Amygdala (tissue), 56 donors: ENCODE data around the gene RPIA.
A peak's percentile ranks its signal among the peaks of the same experiment; 100 is the strongest.
"Not testable (repeated sequence)": the region's sequence is repeated elsewhere in the genome, so short reads cannot be mapped to it uniquely, and the experiment has no call there.

Source experiments
- DNase-seq, 56 donors: peaks; one replicate each; lab custom pipeline; 2025; lab: John Stamatoyannopoulos, UW

Gene RPIA

GRCh38 chr2:88691339-88692183 is at the start of gene RPIA:
RPIA (plus strand) TSS chr2:88691673; CDS start chr2:88691699, 26 bp downstream.
- peak; percentile 59 to 99 (median 97) for DNase-seq

GRCh38 chr2:88642278-88642677 is 49.2 kb upstream of the RPIA start:
- no peak for DNase-seq

GRCh38 chr2:88645291-88645882 is 46.1 kb upstream of the RPIA start:
- DNase-seq, result not testable (repeated sequence)

GRCh38 chr2:88651646-88652045 is 39.8 kb upstream of the RPIA start:
- no peak for DNase-seq

GRCh38 chr2:88654714-88655113 is 36.8 kb upstream of the RPIA start:
- DNase-seq, result no peak

- no peak for DNase-seq
These were observed 34.8 kb upstream of the RPIA start for GRCh38 chr2:88656690-88657089.

- no peak for DNase-seq
These were observed 34.3 kb upstream of the RPIA start for GRCh38 chr2:88657131-88657530.

- no peak for DNase-seq
These were observed 33.1 kb upstream of the RPIA start for GRCh38 chr2:88658326-88658725.

- no peak for DNase-seq
These were observed 32.5 kb upstream of the RPIA start for GRCh38 chr2:88658881-88659537.

GRCh38 chr2:88659538-88659915 is 31.9 kb upstream of the RPIA start:
- DNase-seq, result no peak

- no peak for DNase-seq
These were observed 30.9 kb upstream of the RPIA start for GRCh38 chr2:88660622-88661021.

- no peak for DNase-seq
These were observed 24.9 kb upstream of the RPIA start for GRCh38 chr2:88666576-88666975.

- no peak for DNase-seq
These were observed 24.3 kb upstream of the RPIA start for GRCh38 chr2:88667219-88667618.

- DNase-seq, result no peak
These were observed 22.6 kb upstream of the RPIA start for GRCh38 chr2:88668862-88669261.

GRCh38 chr2:88669482-88670214 is 21.8 kb upstream of the RPIA start:
- DNase-seq, result peak in 6 of 56 donors; percentile 0 to 18 (median 3)

GRCh38 chr2:88671786-88672427 is 19.6 kb upstream of the RPIA start:
- DNase-seq, result peak in 8 of 56 donors; percentile 1 to 19 (median 4)

- DNase-seq, result no peak
These were observed 18.1 kb upstream of the RPIA start for GRCh38 chr2:88673363-88673762.

GRCh38 chr2:88680266-88680902 is 11.1 kb upstream of the RPIA start:
- no peak for DNase-seq

GRCh38 chr2:88680916-88681315 is 10.6 kb upstream of the RPIA start:
- DNase-seq, result no peak
